Smooth muscle cell (in vitro differentiated cells): Measurements from ENCODE around the gene TBL1X. TPM values are rescaled to one million over a fixed set of nuclear protein-coding genes. Genes with fewer than 3 reads are reported as not detected.

ENCODE experiments used
- DNase-seq: peaks from one replicate; lab custom pipeline; 2025; ENCODE audit not compliant: unreplicated experiment; lab: John Stamatoyannopoulos, UW
- H2AFZ ChIP-seq: fragments of 200-600 bp; sonication (generic); 2 replicates; pipeline ENCODE4 v1.6.0; 2016; ENCODE audit warnings: antibody characterized with exemption, low read depth, mild to moderate bottlenecking
- H3F3A ChIP-seq: fragments of 200-600 bp; sonication (generic); 2 replicates; pipeline ENCODE4 v1.6.0; 2017; ENCODE audit warnings: antibody characterized with exemption, low read depth
- H3K27ac ChIP-seq: fragments of 200-600 bp; sonication (generic); 2 replicates; pipeline ENCODE4 v1.5.1; 2016; ENCODE audit warnings: low read depth, mild to moderate bottlenecking
- H3K27me3 ChIP-seq: fragments of 200-600 bp; sonication (generic); 2 replicates; pipeline ENCODE4 v1.6.1; 2016; ENCODE audit warnings: low read depth, mild to moderate bottlenecking
- H3K36me3 ChIP-seq: fragments of 200-600 bp; sonication (generic); 2 replicates; pipeline ENCODE4 v1.5.1; 2016; ENCODE audit warnings: low read depth
- H3K4me1 ChIP-seq: fragments of 200-600 bp; sonication (generic); 2 replicates; pipeline ENCODE4 v1.5.1; 2016; ENCODE audit warnings: low read depth
- H3K4me2 ChIP-seq: fragments of 200-600 bp; sonication (generic); 2 replicates; pipeline ENCODE4 v1.6.0; 2016; ENCODE audit warnings: mild to moderate bottlenecking
- H3K4me3 ChIP-seq: fragments of 200-600 bp; sonication (generic); 2 replicates; pipeline ENCODE4 v1.5.1; 2016; ENCODE audit warnings: mild to moderate bottlenecking
- H3K79me2 ChIP-seq: fragments of 200-600 bp; sonication (generic); 2 replicates; pipeline ENCODE4 v1.6.0; 2016; ENCODE audit warnings: low read depth, mild to moderate bottlenecking
- H3K9ac ChIP-seq: fragments of 200-600 bp; sonication (generic); 2 replicates; pipeline ENCODE4 v1.6.0; 2016; ENCODE audit warnings: low read depth
- H3K9me3 ChIP-seq: fragments of 200-600 bp; sonication (generic); replicated peaks from 2 replicates; pipeline ENCODE4 v1.5.1; 2016; ENCODE audit warnings: low read depth
- H4K20me1 ChIP-seq: fragments of 200-600 bp; sonication (generic); 2 replicates; pipeline ENCODE4 v1.6.0; 2016; ENCODE audit warnings: low read depth
- WGBS: methylation state at CpG from one replicate; pipeline ENCODE4 v1.1.7; 2016; ENCODE audit warnings: low lambda C conversion rate; 5-methylcytosine and 5-hydroxymethylcytosine counted together
- polyA plus RNA-seq: library from polyadenylated mRNA; unstranded; fragments of >200 nt; fragmentation: Nextera tagmentation; extraction: Ambion mirVana; gene quantifications from 2 replicates; pipeline ENCODE4 v1.2.1, GENCODE V29; 2016
- total RNA-seq: library from RNA; depleted of rRNA; stranded (reverse); fragments of >200 nt; gene quantifications from 2 replicates; pipeline ENCODE4 v1.2.3, GENCODE V29; 2014
- TF ChIP-seq, protein P1 (sequence below): fragments of 200-600 bp; sonication (generic); IDR thresholded peaks from 2 replicates; pipeline ENCODE4 v1.5.1; 2017; ENCODE audit warnings: borderline replicate concordance, mild to moderate bottlenecking, antibody characterized with exemption; ENCODE audit not compliant: insufficient read depth, poor library complexity, severe bottlenecking

The TBL1X gene
- total and polyA plus RNA-seq, 2 experiments from 2014 or later, result 9.0 to 9.8 TPM

DNA sequence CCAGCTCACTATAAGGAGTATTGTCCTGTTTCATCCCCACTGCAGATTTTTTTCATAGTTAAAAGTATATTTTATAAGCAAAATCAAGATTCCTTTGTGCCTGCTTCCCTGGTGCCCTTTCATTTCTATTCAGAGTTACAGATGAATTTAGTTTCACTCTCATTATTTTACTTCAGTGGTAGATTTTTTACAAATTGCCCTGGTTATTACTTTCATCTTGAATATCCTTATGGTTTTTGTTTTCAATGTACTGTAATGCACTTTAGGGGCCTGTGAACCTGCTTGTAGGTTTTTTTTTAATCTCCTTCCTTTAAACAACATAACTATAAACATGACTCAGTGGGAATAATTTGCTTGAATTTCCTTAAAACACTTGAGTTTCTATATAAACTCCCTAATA is 174.0 kb downstream of the TBL1X start:
- no peak overlapping the region for H3K4me3 ChIP-seq
- H3F3A ChIP-seq, result no peaks in the 10 kb centered on the region
- H3K27me3 ChIP-seq, result no peaks in the 10 kb centered on the region
- no peak overlapping the region for H3K4me2 ChIP-seq
- no peak for DNase-seq
- H3K79me2 ChIP-seq, result no peaks in the 10 kb centered on the region
- no peaks in the 10 kb centered on the region for H3K36me3 ChIP-seq
- no peak overlapping the region for H3K9ac ChIP-seq
- no peak overlapping the region for H2AFZ ChIP-seq
- H3K9me3 ChIP-seq, result no peaks in the 10 kb centered on the region
- no peaks in the 10 kb centered on the region for H4K20me1 ChIP-seq
- H3K27ac ChIP-seq, result no peak overlapping the region
- no peaks in the 10 kb centered on the region for H3K4me1 ChIP-seq
- TF ChIP-seq, protein P1, sequence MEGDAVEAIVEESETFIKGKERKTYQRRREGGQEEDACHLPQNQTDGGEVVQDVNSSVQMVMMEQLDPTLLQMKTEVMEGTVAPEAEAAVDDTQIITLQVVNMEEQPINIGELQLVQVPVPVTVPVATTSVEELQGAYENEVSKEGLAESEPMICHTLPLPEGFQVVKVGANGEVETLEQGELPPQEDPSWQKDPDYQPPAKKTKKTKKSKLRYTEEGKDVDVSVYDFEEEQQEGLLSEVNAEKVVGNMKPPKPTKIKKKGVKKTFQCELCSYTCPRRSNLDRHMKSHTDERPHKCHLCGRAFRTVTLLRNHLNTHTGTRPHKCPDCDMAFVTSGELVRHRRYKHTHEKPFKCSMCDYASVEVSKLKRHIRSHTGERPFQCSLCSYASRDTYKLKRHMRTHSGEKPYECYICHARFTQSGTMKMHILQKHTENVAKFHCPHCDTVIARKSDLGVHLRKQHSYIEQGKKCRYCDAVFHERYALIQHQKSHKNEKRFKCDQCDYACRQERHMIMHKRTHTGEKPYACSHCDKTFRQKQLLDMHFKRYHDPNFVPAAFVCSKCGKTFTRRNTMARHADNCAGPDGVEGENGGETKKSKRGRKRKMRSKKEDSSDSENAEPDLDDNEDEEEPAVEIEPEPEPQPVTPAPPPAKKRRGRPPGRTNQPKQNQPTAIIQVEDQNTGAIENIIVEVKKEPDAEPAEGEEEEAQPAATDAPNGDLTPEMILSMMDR, result no peak

DNA sequence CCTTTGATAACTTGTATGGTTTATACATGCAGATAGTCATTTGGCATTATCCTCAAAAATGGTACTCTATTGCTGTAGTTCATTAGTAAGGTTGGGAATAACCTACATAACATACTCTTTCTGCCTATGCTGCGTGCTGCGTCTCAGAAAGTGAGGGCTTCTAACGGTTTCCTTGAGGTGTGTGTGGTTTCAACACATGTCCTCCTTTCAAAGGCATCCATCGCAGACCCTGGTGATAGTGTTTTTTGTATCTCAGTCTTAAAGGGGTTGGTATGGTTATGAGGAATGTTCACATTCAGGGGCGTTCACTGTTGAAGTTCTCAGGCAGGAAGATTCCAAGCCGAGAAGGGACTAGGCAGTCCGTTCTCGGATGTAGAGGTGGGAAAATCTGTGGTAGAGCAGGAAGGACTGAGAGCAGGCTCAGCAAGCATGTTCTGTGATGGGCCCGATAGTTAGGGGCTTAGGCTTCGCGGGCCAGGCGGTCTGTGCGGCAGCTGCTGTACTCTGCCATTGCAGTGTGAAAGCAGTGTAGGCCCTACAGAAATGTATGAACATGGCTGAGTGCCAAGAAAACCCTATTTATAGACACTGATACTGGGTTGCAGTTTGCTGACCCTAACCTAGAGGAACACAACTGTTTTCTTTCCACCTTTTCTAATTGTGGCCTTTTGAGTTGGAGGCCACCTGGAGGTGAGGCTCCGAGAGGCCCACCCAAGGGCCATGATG is 177.6 kb downstream of the TBL1X start:
- TF ChIP-seq, protein P1, result no peak
- Histone ChIP-seq H3K4me3 (no peak overlapping the region), H3K27me3 (no peaks in the 10 kb centered on the region), H3K4me2 (no peak overlapping the region), H3K27ac (no peak overlapping the region), H3K4me1 (no peaks in the 10 kb centered on the region), H2AFZ (no peak overlapping the region), H4K20me1 (no peaks in the 10 kb centered on the region), H3K9ac (no peak overlapping the region), H3K36me3 (no peaks in the 10 kb centered on the region), H3F3A (no peaks in the 10 kb centered on the region), H3K9me3 (no peaks in the 10 kb centered on the region), H3K79me2 (no peaks in the 10 kb centered on the region)
- WGBS, result 86% methylated on average over 14 of the region's 14 CpGs
- DNase-seq, result no peak

DNA sequence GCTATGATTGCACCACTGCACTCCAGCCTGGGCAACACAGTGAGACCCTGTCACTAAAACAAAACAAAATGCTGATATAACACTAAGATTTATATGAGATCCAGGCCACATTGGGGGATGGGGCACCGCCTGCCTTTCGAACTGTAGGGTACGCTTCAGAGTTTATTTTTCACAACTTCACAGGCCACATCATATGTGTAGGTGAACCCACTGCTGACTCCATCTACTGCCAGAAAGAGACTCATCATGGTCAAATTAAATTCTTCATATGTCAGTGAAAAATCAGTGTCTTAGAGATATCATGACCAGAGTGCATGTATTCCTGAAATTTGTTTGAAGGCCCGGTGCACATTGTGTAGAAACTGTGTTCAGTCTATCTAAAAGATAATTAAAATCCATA is 178.9 kb downstream of the TBL1X start:
- no peak overlapping the region for H3K4me2 ChIP-seq
- no peaks in the 10 kb centered on the region for H4K20me1 ChIP-seq
- H3F3A ChIP-seq, result no peaks in the 10 kb centered on the region
- H3K9me3 ChIP-seq, result no peaks in the 10 kb centered on the region
- H3K36me3 ChIP-seq, result no peaks in the 10 kb centered on the region
- no peak overlapping the region for H2AFZ ChIP-seq
- H3K4me1 ChIP-seq, result no peaks in the 10 kb centered on the region
- H3K27me3 ChIP-seq, result no peaks in the 10 kb centered on the region
- H3K4me3 ChIP-seq, result no peak overlapping the region
- WGBS, result 89% methylated on average over 4 of the region's 4 CpGs
- H3K79me2 ChIP-seq, result no peaks in the 10 kb centered on the region
- no peak overlapping the region for H3K27ac ChIP-seq
- TF ChIP-seq, protein P1, result no peak
- H3K9ac ChIP-seq, result no peak overlapping the region
- no peak for DNase-seq

DNA sequence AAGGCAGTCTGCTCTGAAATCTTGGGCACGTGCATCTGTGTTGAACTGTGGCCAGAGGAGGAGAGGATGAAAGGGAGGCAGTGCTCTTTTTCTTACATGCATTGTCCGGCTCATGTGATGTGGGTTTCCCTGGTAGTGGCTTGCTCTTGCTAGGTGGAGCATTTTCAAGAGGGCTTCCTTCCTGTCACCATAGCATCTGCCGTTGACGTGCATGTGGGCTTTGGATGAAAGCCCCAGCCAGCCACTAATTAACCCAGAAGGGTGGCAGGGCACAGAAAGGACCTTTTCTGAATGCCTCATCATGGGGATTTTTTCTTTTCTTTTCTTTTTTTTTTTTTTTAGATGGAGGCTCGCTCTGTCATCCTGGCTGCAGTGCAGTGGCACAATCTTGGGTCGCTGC is 179.5 kb downstream of the TBL1X start:
- WGBS, result 68% methylated on average over 6 of the region's 6 CpGs
- no peaks in the 10 kb centered on the region for H3K36me3 ChIP-seq

More for the DNA sequence above, 179.5 kb downstream of the TBL1X start:
- Histone ChIP-seq H3K79me2 (no peaks in the 10 kb centered on the region), H4K20me1 (no peaks in the 10 kb centered on the region), H2AFZ (no peak overlapping the region), H3K27ac (no peak overlapping the region), H3K4me3 (no peak overlapping the region), H3K4me2 (no peak overlapping the region), H3K27me3 (no peaks in the 10 kb centered on the region), H3K9ac (no peak overlapping the region), H3K9me3 (no peaks in the 10 kb centered on the region), H3F3A (no peaks in the 10 kb centered on the region), H3K4me1 (no peaks in the 10 kb centered on the region)
- TF ChIP-seq, protein P1, result no peak
- DNase-seq, result no peak
